Ishikawa (cell line): ENCODE measurements around the gene RNF187.
A peak's percentile ranks its signal among the peaks of the same experiment; 100 is the strongest.

Source experiments
- CEBPB ChIP-seq: IDR thresholded peaks from 2 replicates; pipeline ENCODE4 v1.6.1; 2012
- CREB1 ChIP-seq: IDR thresholded peaks from 2 replicates; pipeline ENCODE4 v1.6.1; 2012; ENCODE audit warnings: low read depth
- EGR1 ChIP-seq: IDR thresholded peaks from 2 replicates; pipeline ENCODE4 v1.6.1; 2012
- EP300 ChIP-seq: IDR thresholded peaks from 2 replicates; pipeline ENCODE4 v1.6.1; 2012; ENCODE audit warnings: borderline replicate concordance
- FOXM1 ChIP-seq: IDR thresholded peaks from 2 replicates; pipeline ENCODE4 v1.6.1; 2012; ENCODE audit warnings: low read depth, borderline replicate concordance
- MAX ChIP-seq: IDR thresholded peaks from 2 replicates; pipeline ENCODE4 v1.6.1; 2012
- NFIC ChIP-seq: IDR thresholded peaks from 2 replicates; pipeline ENCODE4 v1.6.1; 2012
- RAD21 ChIP-seq: IDR thresholded peaks from 2 replicates; pipeline ENCODE4 v1.6.1; 2012; ENCODE audit warnings: low read depth
- REST ChIP-seq: IDR thresholded peaks from 2 replicates; pipeline ENCODE4 v1.6.1; 2012; ENCODE audit warnings: low read depth, mild to moderate bottlenecking
- TAF1 ChIP-seq: IDR thresholded peaks from 2 replicates; pipeline ENCODE4 v1.6.1; 2012; ENCODE audit warnings: low read depth, mild to moderate bottlenecking
- TCF12 ChIP-seq: IDR thresholded peaks from 2 replicates; pipeline ENCODE4 v1.6.1; 2012; ENCODE audit warnings: low read depth
- TEAD4 ChIP-seq: IDR thresholded peaks from 2 replicates; pipeline ENCODE4 v1.6.1; 2012
- USF1 ChIP-seq: IDR thresholded peaks from 2 replicates; pipeline ENCODE4 v1.6.1; 2012
- YY1 ChIP-seq: IDR thresholded peaks from 2 replicates; pipeline ENCODE4 v1.6.1; 2012; ENCODE audit warnings: low read depth
- ZBTB7A ChIP-seq: IDR thresholded peaks from 2 replicates; pipeline ENCODE4 v1.6.1; 2012; ENCODE audit warnings: low read depth

Gene RNF187

GRCh38 chr1:228459091-228459993, 27.8 kb upstream of the RNF187 start:
- TF ChIP-seq RAD21 (no peak), CEBPB (0 out of 2 replicates have a peak, but pooled peaks have one; percentile 13), MAX (no peak)

GRCh38 chr1:228460821-228461220, 26.4 kb upstream of the RNF187 start:
- TF ChIP-seq USF1, result no peak
- TF ChIP-seq MAX, result no peak
- no peak for TF ChIP-seq REST
- TF ChIP-seq NFIC, result no peak
- no peak for TF ChIP-seq RAD21
- TF ChIP-seq CEBPB, result no peak
- TF ChIP-seq EGR1, result no peak
- TF ChIP-seq YY1, result no peak
- no peak for TF ChIP-seq TEAD4
- no peak for TF ChIP-seq TAF1
- TF ChIP-seq EP300, result no peak
- TF ChIP-seq TCF12, result no peak
- TF ChIP-seq FOXM1, result no peak

- TF ChIP-seq EP300 (no peak), TAF1 (no peak), NFIC (no peak), MAX (no peak), ZBTB7A (no peak), CEBPB (no peak), CREB1 (no peak), YY1 (no peak)
Measured at GRCh38 chr1:228462560-228462959, 24.6 kb upstream of the RNF187 start.

GRCh38 chr1:228463009-228463558, 24.1 kb upstream of the RNF187 start:
- TF ChIP-seq RAD21 (no peak), YY1 (no peak), MAX (no peak), EP300 (no peak)

GRCh38 chr1:228463559-228464455, 23.4 kb upstream of the RNF187 start:
- TF ChIP-seq TEAD4 (no peak), EP300 (no peak), USF1 (no peak), TCF12 (no peak), EGR1 (no peak), MAX (no peak), ZBTB7A (no peak), TAF1 (no peak), CEBPB (no peak), REST (no peak), YY1 (no peak), NFIC (no peak), FOXM1 (no peak), RAD21 (no peak)
